ENCODE measurements around the gene ADGRF3.
A peak's percentile ranks its signal among the peaks of the same experiment; 100 is the strongest.

The ADGRF3 gene

DNA sequence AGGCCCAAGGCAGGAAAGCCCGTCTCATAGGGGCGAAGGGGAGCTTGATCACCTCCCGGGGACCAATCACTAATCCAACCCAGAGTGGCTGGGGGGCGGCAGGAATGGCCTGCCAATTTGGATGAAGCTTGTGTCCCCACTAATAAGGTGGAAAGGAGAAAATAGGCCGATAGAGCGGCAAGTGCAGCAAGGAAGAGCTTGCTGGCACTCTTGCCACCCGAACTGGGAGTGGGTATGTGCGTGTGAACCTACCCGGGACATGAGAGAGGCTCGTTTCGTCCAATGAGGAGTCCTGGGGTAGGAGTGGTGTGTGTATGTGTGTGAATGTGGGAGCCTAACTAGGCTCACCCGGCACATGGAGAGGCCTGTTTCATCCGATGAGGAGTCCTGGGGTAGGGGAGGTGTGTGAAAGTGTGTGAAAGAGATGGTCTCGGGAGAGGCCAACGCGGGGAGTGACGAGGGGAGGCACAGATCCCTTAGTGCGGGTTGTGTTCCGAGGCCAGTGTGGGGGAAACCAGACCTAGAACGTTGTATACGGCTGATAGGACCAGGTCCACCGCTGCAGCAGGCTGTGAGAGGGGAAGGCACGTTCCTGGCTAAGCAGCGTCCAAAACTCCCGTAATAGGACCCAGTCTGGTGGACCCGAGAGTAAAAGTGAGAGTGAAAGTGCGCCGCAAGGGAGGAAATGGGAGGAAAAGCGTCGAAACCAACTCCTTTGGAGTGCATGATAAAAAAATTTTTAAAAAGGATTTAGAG lies 47.8 kb downstream of the ADGRF3 start:
- DNase-seq (ENCODE audit: extremely low read depth, insufficient read length) = peak; percentile 47
- TF ChIP-seq, protein P1, sequence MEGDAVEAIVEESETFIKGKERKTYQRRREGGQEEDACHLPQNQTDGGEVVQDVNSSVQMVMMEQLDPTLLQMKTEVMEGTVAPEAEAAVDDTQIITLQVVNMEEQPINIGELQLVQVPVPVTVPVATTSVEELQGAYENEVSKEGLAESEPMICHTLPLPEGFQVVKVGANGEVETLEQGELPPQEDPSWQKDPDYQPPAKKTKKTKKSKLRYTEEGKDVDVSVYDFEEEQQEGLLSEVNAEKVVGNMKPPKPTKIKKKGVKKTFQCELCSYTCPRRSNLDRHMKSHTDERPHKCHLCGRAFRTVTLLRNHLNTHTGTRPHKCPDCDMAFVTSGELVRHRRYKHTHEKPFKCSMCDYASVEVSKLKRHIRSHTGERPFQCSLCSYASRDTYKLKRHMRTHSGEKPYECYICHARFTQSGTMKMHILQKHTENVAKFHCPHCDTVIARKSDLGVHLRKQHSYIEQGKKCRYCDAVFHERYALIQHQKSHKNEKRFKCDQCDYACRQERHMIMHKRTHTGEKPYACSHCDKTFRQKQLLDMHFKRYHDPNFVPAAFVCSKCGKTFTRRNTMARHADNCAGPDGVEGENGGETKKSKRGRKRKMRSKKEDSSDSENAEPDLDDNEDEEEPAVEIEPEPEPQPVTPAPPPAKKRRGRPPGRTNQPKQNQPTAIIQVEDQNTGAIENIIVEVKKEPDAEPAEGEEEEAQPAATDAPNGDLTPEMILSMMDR (IDR thresholded peaks at IDR 0.05; ENCODE audit: insufficient read depth, low read length, poor library complexity, severe bottlenecking) = no peak
- H3K36me3 ChIP-seq (ENCODE audit: control insufficient read depth, insufficient read depth, low read length) = no peaks in the 10 kb centered on the region
- no peaks in the 10 kb centered on the region for H3K27me3 ChIP-seq (replicated peaks; ENCODE audit: control insufficient read depth, insufficient read depth, low read length)
- H3K4me3 ChIP-seq (replicated peaks; ENCODE audit: low read depth, low read length) = peak overlapping the region; percentile 29

DNA sequence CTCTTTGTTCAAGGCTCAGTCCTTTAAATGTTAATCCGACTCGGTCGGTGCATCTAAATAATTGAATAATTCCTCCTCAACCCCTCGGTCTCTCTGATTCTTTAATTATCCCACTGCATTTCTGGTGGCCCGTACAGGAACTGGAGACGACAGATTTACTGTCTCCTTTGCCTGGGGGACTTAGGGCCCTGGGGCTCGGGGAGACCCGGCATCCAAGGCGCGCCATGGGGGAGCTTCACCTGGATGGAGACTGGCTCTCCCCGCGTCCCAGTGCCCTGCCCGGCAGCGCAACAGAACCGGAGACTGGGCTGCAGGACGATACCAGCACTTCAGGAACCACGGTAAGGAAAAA lies 48.3 kb downstream of the ADGRF3 start:
- Histone ChIP-seq H3K27me3 (replicated peaks; ENCODE audit: control insufficient read depth, insufficient read depth, low read length) (no peaks in the 10 kb centered on the region), H3K4me3 (replicated peaks; ENCODE audit: low read depth, low read length) (no peak overlapping the region), H3K36me3 (ENCODE audit: control insufficient read depth, insufficient read depth, low read length) (no peaks in the 10 kb centered on the region)
- TF ChIP-seq, protein P1 (IDR thresholded peaks at IDR 0.05; ENCODE audit: insufficient read depth, low read length, poor library complexity, severe bottlenecking) = no peak
- no peak for DNase-seq (ENCODE audit: extremely low read depth, insufficient read length)

DNA sequence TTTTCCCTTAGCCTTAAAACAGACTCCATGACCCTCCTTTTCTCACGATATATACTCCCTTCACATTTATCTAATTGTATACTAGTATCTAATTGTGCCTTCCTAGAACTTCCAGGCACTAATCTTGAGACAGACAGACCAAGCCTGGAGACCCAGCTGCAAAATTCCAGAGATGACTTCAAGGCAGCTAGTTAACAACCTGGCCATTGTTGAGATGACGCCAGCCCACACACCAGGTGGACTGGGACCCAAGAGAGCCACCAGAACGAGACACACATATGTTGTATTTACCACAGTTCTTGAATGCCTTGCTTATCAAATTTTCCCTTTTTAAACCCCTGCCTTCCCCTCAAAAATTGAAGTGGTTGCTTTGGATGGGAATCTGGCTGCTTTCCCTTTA lies 49.5 kb downstream of the ADGRF3 start:
- H3K36me3 ChIP-seq (ENCODE audit: control insufficient read depth, insufficient read depth, low read length) = no peaks in the 10 kb centered on the region
- H3K4me3 ChIP-seq (replicated peaks; ENCODE audit: low read depth, low read length) = no peak overlapping the region
- no peaks in the 10 kb centered on the region for H3K27me3 ChIP-seq (replicated peaks; ENCODE audit: control insufficient read depth, insufficient read depth, low read length)
- DNase-seq (ENCODE audit: extremely low read depth, insufficient read length) = no peak
- TF ChIP-seq, protein P1 (IDR thresholded peaks at IDR 0.05; ENCODE audit: insufficient read depth, low read length, poor library complexity, severe bottlenecking) = no peak

DNA sequence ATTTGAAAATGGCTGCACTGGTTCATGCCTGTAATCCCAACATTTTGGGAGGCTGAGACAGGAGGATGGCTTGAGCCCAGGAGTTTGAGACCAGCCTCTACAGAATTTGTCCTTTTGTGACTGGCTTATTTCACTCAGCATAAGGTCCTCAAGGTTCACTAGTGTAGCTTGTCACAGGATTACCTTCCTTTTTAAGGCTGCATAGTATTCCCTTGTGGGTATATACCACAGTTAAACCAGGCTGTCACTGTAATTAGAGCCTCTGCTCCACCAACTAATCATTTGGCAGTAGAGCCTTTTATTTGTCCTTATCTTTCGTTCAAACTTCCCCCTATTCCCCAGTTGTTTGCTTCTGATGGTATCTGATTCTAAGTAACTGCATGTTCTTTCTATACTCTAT lies 51.1 kb downstream of the ADGRF3 start:
- no peaks in the 10 kb centered on the region for H3K36me3 ChIP-seq (ENCODE audit: control insufficient read depth, insufficient read depth, low read length)
- no peak for DNase-seq (ENCODE audit: extremely low read depth, insufficient read length)
- H3K27me3 ChIP-seq (replicated peaks; ENCODE audit: control insufficient read depth, insufficient read depth, low read length) = no peaks in the 10 kb centered on the region
- no peak overlapping the region for H3K4me3 ChIP-seq (replicated peaks; ENCODE audit: low read depth, low read length)
- TF ChIP-seq, protein P1 (IDR thresholded peaks at IDR 0.05; ENCODE audit: insufficient read depth, low read length, poor library complexity, severe bottlenecking) = no peak

DNA sequence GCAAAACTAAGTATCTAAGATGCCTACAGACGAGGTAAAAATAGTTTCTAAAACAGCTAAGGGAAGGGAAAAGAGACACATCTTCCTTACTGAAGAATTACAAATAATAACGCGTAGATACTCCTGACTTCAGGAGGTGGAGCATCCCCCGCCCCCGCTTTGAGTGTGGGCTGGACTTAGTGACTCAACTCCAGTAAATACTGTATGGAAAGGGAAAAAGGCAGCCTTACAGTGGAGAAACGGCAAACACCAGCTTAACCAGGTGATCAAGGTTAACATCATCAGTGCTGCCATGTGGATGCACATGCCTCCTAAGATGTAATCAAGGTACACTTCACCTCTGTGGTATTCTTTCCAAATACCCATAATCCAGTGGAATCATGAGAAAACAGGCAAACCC lies 53.9 kb downstream of the ADGRF3 start:
- Histone ChIP-seq H3K27me3 (replicated peaks; ENCODE audit: control insufficient read depth, insufficient read depth, low read length) (no peaks in the 10 kb centered on the region), H3K4me3 (replicated peaks; ENCODE audit: low read depth, low read length) (no peak overlapping the region), H3K36me3 (ENCODE audit: control insufficient read depth, insufficient read depth, low read length) (0 out of 2 replicates have a peak, but pooled peaks cover 2% of the 10 kb centered on the region)
- TF ChIP-seq, protein P1 (IDR thresholded peaks at IDR 0.05; ENCODE audit: insufficient read depth, low read length, poor library complexity, severe bottlenecking) = no peak
- no peak for DNase-seq (ENCODE audit: extremely low read depth, insufficient read length)
